Tibial nerve (tissue), 4 donors: Measurements from ENCODE around the gene COL4A2. TPM values are rescaled to one million over a fixed set of nuclear protein-coding genes. Genes with fewer than 3 reads are reported as not detected.

Experiments used
- DNase-seq, 2 donors: peaks; one replicate each; pipeline ENCODE4 v3.0.0-alpha.2; 2019; ENCODE audit warnings: low spot score in 2 of 2
- H3K27ac ChIP-seq, 4 donors: fragments of 200-600 bp; sonication (generic) in 3 of 4; one replicate each; pipeline ENCODE4 v1.5.1; 2017 to 2019; ENCODE audit warnings: mild to moderate bottlenecking in 1 of 4
- H3K27me3 ChIP-seq, 2 donors: fragments of 200-600 bp; sonication (generic) in 1 of 2; one replicate each; pipeline versions ENCODE4 v1.5.1 to v1.6.0; 2017 to 2019
- H3K36me3 ChIP-seq, 3 donors: fragments of 200-600 bp; sonication (generic); one replicate each; pipeline ENCODE4 v1.5.1; 2018 to 2019
- H3K4me1 ChIP-seq, 4 donors: fragments of 200-600 bp; sonication (generic) in 3 of 4; one replicate each; pipeline ENCODE4 v1.5.1; 2017 to 2019
- H3K4me3 ChIP-seq, 4 donors: fragments of 200-600 bp; sonication (generic) in 3 of 4; one replicate each; pipeline ENCODE4 v1.5.1; 2017 to 2019; ENCODE audit warnings: mild to moderate bottlenecking in 1 of 4, moderate library complexity in 1 of 4
- H3K9me3 ChIP-seq, 4 donors: fragments of 200-600 bp; sonication (generic) in 3 of 4; one replicate each; pipeline ENCODE4 v1.5.1; 2017 to 2019
- CTCF ChIP-seq, 5 experiments: fragments of 200-600 bp in 3 of 5; fragments of 450-650 bp in 2 of 5; sonication (generic) in 3 of 5; IDR thresholded peaks; one replicate each; pipeline ENCODE4 v1.5.1; 2016 to 2019; ENCODE audit warnings: antibody characterized with exemption in 5 of 5, mild to moderate bottlenecking in 3 of 5, moderate library complexity in 2 of 5
- EP300 ChIP-seq, 2 donors: sonication (generic); formaldehyde crosslinking; IDR thresholded peaks; one replicate each; pipeline ENCODE4 v1.6.1; 2017; ENCODE audit warnings: antibody characterized with exemption in 2 of 2, mild to moderate bottlenecking in 1 of 2
- POLR2A ChIP-seq, 2 donors: fragments of 450-650 bp; IDR thresholded peaks; one replicate each; pipeline ENCODE4 v1.6.1; 2017; ENCODE audit warnings: antibody characterized with exemption in 2 of 2, mild to moderate bottlenecking in 2 of 2, moderate library complexity in 2 of 2
- WGBS, 2 donors: methylation state at CpG; one replicate each; pipeline ENCODE4 v1.1.5; 2018; 5-methylcytosine and 5-hydroxymethylcytosine counted together
- total RNA-seq, 4 donors: library from RNA; depleted of rRNA; stranded (reverse); fragments of >200 nt; gene quantifications; one replicate each; pipeline ENCODE4 v1.1.0, GENCODE V29; 2016

Gene COL4A2
- total RNA-seq, 4 donors from 2014 or later = 576 to 821 (median 658) TPM

GRCh38 chr13:110430391-110431336 is 123.6 kb downstream of the COL4A2 start:
- Histone ChIP-seq H3K36me3 (peaks cover 0 to 64% (median 0%) of the 10 kb centered on the region in 3 donors), H3K27me3 (no peaks in the 10 kb centered on the region), H3K9me3 (no peaks in the 10 kb centered on the region), H3K4me3 (no peak overlapping the region), H3K27ac (no peak overlapping the region), H3K4me1 (peaks cover 0 to 27% (median 8%) of the 10 kb centered on the region in 4 donors)
- WGBS, 2 donors = 93 to 95% methylated on average over 13 of the region's 13 CpGs
- no peak for DNase-seq
- TF ChIP-seq CTCF (IDR thresholded peaks at IDR 0.05) (no peak), POLR2A (IDR thresholded peaks at IDR 0.05) (no peak), EP300 (IDR thresholded peaks at IDR 0.05) (no peak)

GRCh38 chr13:110431425-110432294 is 124.6 kb downstream of the COL4A2 start:
- no peak for DNase-seq
- Histone ChIP-seq H3K27me3 (no peaks in the 10 kb centered on the region), H3K4me3 (no peak overlapping the region), H3K36me3 (peaks cover 0 to 71% (median 0%) of the 10 kb centered on the region in 3 donors), H3K9me3 (no peaks in the 10 kb centered on the region), H3K27ac (peak overlapping the region in 2 of 4 donors; percentile 71 to 73), H3K4me1 (peaks cover 0 to 24% (median 8%) of the 10 kb centered on the region in 4 donors)
- 78 to 82% methylated on average over 13 of the region's 13 CpGs for WGBS, 2 donors
- TF ChIP-seq CTCF (IDR thresholded peaks at IDR 0.05) (no peak), EP300 (IDR thresholded peaks at IDR 0.05) (peak in 1 of 2 donors; percentile 22)

GRCh38 chr13:110432522-110432921 is 125.4 kb downstream of the COL4A2 start:
- Histone ChIP-seq H3K36me3 (peaks cover 0 to 79% (median 0%) of the 10 kb centered on the region in 3 donors), H3K4me3 (no peak overlapping the region), H3K4me1 (peaks cover 0 to 24% (median 8%) of the 10 kb centered on the region in 4 donors), H3K27ac (peak overlapping the region in 2 of 4 donors; percentile 71 to 73), H3K9me3 (no peaks in the 10 kb centered on the region), H3K27me3 (no peaks in the 10 kb centered on the region)
- DNase-seq = no peak
- 62 to 65% methylated on average over 3 of the region's 3 CpGs for WGBS, 2 donors
- no peak for TF ChIP-seq POLR2A (IDR thresholded peaks at IDR 0.05)

GRCh38 chr13:110433014-110433413 is 125.9 kb downstream of the COL4A2 start:
- no peak overlapping the region for H3K4me3 ChIP-seq
- no peaks in the 10 kb centered on the region for H3K27me3 ChIP-seq
- WGBS, 2 donors = 17 to 38% methylated on average over 11 to 13 of the region's 14 CpGs
- no peak for DNase-seq
- TF ChIP-seq POLR2A (IDR thresholded peaks at IDR 0.05) (no peak), EP300 (IDR thresholded peaks at IDR 0.05) (peak in 1 of 2 donors; percentile 56), CTCF (IDR thresholded peaks at IDR 0.05) (no peak)
- H3K9me3 ChIP-seq = no peaks in the 10 kb centered on the region
- peaks cover 0 to 24% (median 8%) of the 10 kb centered on the region in 4 donors for H3K4me1 ChIP-seq
- H3K36me3 ChIP-seq = peaks cover 0 to 83% (median 0%) of the 10 kb centered on the region in 3 donors
- H3K27ac ChIP-seq = peak overlapping the region in 2 of 4 donors; percentile 71 to 73

GRCh38 chr13:110434629-110435028 is 127.5 kb downstream of the COL4A2 start:
- H3K36me3 ChIP-seq = peaks cover 0 to 83% (median 3%) of the 10 kb centered on the region in 3 donors
- no peaks in the 10 kb centered on the region for H3K9me3 ChIP-seq
- no peaks in the 10 kb centered on the region for H3K27me3 ChIP-seq
- 82 to 87% methylated on average over 9 of the region's 9 CpGs for WGBS, 2 donors
- no peak overlapping the region for H3K4me3 ChIP-seq
- H3K27ac ChIP-seq = no peak overlapping the region
- TF ChIP-seq EP300 (IDR thresholded peaks at IDR 0.05) (peak in 1 of 2 donors; percentile 18), CTCF (IDR thresholded peaks at IDR 0.05) (no peak)
- DNase-seq = no peak
- peaks cover 0 to 24% (median 8%) of the 10 kb centered on the region in 4 donors for H3K4me1 ChIP-seq
